Measurements from ENCODE around the gene ARHGAP26.

The ARHGAP26 gene

DNA sequence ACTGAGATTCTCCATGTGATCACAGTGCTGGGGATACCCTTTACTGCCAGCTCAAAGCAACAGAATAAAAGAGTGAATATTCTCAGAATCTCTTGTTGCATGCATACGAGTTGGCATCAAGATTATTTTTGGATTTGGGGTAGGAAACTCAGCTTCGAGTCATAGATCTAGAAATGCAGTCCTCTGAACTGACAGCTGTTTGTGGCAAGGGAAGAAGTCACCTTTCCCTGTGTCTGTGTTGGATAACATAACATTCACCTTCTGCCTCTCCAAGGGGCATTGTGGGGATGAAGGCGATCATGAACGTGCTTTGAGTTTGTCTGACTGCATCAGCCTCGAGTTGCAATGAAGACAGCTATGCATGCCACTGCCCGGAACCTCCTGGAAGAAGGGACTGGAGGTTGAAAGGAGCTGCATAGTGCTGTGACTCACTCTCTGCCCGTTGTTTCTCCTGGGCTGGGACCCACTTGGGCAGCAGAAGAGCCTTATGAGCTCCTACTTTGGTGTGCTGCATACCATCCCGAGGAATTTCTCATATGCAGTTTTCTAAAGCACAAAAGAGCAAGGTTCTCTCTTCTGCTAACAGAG lies 231.7 kb downstream of the ARHGAP26 start:
- in situ Hi-C loops (cut with MboI; ENCODE audit: low pct_unique_long_range_greater_than_20kb, low sequenced_read_pairs, unreplicated experiment): loop anchor here (10.0 to 25.0 kb wide), 3 partner anchors 210 to 963 kb away; partner anchors contain the start of gene HMHB1
- TF ChIP-seq, protein P1, sequence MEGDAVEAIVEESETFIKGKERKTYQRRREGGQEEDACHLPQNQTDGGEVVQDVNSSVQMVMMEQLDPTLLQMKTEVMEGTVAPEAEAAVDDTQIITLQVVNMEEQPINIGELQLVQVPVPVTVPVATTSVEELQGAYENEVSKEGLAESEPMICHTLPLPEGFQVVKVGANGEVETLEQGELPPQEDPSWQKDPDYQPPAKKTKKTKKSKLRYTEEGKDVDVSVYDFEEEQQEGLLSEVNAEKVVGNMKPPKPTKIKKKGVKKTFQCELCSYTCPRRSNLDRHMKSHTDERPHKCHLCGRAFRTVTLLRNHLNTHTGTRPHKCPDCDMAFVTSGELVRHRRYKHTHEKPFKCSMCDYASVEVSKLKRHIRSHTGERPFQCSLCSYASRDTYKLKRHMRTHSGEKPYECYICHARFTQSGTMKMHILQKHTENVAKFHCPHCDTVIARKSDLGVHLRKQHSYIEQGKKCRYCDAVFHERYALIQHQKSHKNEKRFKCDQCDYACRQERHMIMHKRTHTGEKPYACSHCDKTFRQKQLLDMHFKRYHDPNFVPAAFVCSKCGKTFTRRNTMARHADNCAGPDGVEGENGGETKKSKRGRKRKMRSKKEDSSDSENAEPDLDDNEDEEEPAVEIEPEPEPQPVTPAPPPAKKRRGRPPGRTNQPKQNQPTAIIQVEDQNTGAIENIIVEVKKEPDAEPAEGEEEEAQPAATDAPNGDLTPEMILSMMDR (IDR thresholded peaks at IDR 0.05; ENCODE audit: extremely low read depth, insufficient read depth, missing control alignments): no peak
- no peak for DNase-seq (ENCODE audit: low spot score)

DNA sequence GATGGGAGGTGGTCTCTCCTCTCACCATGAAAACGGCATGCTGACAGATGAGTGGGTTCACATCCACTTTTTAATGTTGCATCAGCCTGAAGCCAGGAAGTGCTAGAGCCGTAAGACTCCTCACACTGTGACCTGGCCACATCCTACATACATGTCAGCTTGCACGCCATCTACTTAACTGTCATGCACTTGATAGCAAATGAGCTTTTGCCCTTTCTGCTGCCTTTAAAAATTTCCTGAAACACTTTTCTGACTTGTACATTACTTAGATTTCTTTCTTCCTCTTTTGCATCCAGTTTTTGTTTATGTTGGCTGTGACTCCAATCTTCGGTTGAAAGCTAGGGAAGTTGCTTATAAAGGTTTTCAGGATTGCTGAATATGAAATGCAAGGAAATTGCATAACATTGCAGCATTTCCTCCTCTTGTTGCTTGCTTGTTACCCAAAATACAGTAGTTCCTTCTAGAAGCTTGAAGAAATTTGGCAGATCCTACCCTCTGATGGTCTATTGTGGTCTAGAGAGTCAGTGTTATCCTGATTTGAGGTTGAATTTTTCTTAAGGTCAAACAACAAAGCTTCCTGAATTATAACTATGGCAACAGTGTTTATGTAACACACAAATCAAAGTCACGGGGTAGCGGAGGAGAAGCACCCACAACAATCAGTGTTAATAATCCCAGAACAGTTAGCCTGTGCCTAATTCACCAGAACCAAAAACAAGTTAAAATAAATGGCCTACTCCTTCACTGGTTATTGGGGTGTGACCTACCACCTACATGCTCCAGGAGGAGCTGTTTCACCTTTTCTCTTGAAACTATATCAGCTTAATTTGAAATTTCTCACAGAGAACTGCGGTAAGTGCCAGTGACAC lies 232.5 kb downstream of the ARHGAP26 start:
- peak; percentile 64 for DNase-seq (ENCODE audit: low spot score)
- TF ChIP-seq, protein P1 (IDR thresholded peaks at IDR 0.05; ENCODE audit: extremely low read depth, insufficient read depth, missing control alignments): peak; percentile 66
- in situ Hi-C loops (cut with MboI; ENCODE audit: low pct_unique_long_range_greater_than_20kb, low sequenced_read_pairs, unreplicated experiment): loop anchor here (10.0 to 25.0 kb wide), 3 partner anchors 210 to 962 kb away; partner anchors contain the start of gene HMHB1

DNA sequence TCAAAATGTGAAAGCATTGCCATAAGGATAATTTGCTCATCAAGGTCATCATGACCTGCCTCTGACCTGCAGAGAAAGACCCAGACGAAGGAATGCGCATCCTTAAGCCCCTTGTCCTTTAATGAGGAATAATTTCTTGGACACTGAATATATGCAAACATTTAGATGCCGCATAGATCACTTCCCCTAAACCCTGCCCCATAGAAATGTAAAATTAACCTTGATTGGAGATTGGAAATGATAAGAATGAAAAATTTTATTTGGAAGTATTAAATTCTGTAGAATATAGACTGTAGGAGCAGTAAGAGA lies 233.1 kb downstream of the ARHGAP26 start:
- DNase-seq (ENCODE audit: low spot score): no peak
- in situ Hi-C loops (cut with MboI; ENCODE audit: low pct_unique_long_range_greater_than_20kb, low sequenced_read_pairs, unreplicated experiment): loop anchor here (10.0 to 25.0 kb wide), 3 partner anchors 209 to 962 kb away; partner anchors contain the start of gene HMHB1
- TF ChIP-seq, protein P1 (IDR thresholded peaks at IDR 0.05; ENCODE audit: extremely low read depth, insufficient read depth, missing control alignments): no peak

DNA sequence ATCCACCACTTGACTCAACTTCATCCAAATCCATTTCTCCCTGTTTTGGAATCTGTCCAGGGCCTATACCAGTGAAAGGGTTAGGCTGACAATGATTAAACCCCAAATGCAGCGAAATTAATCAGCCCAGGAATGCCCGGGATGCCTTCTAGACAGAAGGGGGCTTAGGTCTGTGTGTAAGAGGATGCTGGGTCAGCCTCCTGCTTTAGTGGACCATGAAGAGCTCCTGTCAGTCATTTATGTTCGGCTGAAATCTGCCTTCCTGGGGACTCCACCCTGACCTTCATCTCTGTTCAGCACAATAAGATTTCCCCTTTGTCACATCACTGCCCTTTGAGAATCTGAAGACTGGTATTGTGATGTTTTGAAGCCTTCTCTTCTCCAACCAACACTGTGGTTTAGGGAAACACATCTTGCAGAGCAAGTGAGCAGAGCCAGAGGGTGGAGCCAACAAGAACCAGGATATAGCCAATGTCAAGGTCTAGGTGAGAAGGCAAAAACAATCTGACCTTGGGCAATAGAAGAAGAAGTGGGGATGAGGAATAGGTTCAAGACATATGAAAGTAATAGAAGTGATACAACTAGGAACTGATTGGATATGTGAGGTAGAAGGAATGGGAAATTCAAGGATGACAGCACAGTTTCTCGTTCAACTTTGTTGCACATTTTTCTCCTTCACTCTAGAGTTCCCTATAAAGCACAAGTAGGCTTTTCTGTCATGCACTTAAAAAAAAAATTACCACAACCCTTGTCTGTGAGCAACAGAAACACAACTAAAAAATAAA lies 234.4 kb downstream of the ARHGAP26 start:
- no peak for DNase-seq (ENCODE audit: low spot score)
- TF ChIP-seq, protein P1 (IDR thresholded peaks at IDR 0.05; ENCODE audit: extremely low read depth, insufficient read depth, missing control alignments): no peak
- in situ Hi-C loops (cut with MboI; ENCODE audit: low pct_unique_long_range_greater_than_20kb, low sequenced_read_pairs, unreplicated experiment): loop anchor here (10.0 to 25.0 kb wide), 3 partner anchors 208 to 960 kb away; partner anchors contain the start of gene HMHB1

DNA sequence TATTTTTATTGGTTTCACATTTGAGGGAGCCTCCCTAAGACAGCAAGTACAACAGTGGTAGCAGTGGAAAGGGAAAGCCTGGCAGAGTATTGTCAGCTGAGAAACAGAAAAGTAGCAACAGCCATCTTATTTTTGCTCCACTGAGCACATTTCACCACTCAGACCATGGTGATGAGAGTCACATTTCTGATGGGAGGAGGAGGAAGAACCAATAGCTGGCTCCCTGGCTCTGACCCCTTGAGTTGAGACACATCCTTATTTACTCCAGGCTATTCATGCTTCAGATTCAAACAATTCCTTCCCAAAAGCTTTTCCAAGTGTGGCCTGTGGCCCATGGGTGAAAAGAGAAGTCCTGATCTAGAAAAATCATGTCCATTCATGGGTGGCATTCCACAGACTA lies 236.3 kb downstream of the ARHGAP26 start:
- no peak for DNase-seq (ENCODE audit: low spot score)
- in situ Hi-C loops (cut with MboI; ENCODE audit: low pct_unique_long_range_greater_than_20kb, low sequenced_read_pairs, unreplicated experiment): loop anchor here (10.0 to 25.0 kb wide), 3 partner anchors 206 to 958 kb away; partner anchors contain the start of gene HMHB1
- TF ChIP-seq, protein P1 (IDR thresholded peaks at IDR 0.05; ENCODE audit: extremely low read depth, insufficient read depth, missing control alignments): no peak

DNA sequence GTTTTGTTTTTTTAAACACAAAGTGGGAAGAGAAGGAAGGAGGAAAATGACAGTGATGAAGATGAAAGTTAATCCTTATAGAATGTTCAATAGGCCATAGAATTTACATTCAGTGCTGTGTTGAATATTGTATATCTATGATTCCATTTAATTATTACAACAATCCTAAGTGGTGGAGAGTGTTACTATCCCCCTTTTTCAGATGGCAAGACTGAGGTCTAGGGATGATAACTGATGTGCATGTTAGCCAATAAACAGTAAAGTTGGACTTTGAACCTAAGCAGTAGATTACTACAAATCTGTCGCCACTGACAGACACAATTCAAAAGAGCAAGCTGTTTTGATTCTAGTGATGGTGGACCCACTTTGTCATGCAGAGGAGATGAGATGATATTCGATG lies 237.9 kb downstream of the ARHGAP26 start:
- no peak for DNase-seq (ENCODE audit: low spot score)
- in situ Hi-C loops (cut with MboI; ENCODE audit: low pct_unique_long_range_greater_than_20kb, low sequenced_read_pairs, unreplicated experiment): loop anchor here (10.0 to 25.0 kb wide), 3 partner anchors 204 to 957 kb away; partner anchors contain the start of gene HMHB1
- TF ChIP-seq, protein P1 (IDR thresholded peaks at IDR 0.05; ENCODE audit: extremely low read depth, insufficient read depth, missing control alignments): no peak
